Measurements from ENCODE around the gene LRP1.

DNA sequence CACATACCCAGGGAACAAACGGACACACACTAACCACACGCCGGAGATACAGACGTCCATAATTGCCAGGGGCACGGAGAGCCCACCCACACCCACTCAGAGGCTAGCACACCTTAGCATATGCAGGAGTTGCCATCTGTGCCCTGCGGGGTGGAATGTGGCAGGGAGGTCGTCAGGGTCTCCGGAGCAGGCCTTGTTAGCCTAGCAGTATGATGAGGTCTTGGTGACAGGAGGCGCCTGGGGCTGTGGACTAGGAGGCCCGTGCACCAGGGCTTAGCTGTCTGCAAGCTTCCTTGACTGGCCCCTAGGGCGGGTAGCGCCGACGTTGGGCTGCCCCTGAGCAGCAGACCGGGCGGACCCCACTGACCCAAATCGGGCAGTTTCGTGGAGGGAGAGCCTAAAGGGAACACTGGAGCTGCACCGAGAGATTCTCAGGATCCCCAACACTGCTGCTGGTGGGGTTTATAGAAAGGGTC, 112.7 kb downstream of the LRP1 start:
- TF ChIP-seq, protein P1, sequence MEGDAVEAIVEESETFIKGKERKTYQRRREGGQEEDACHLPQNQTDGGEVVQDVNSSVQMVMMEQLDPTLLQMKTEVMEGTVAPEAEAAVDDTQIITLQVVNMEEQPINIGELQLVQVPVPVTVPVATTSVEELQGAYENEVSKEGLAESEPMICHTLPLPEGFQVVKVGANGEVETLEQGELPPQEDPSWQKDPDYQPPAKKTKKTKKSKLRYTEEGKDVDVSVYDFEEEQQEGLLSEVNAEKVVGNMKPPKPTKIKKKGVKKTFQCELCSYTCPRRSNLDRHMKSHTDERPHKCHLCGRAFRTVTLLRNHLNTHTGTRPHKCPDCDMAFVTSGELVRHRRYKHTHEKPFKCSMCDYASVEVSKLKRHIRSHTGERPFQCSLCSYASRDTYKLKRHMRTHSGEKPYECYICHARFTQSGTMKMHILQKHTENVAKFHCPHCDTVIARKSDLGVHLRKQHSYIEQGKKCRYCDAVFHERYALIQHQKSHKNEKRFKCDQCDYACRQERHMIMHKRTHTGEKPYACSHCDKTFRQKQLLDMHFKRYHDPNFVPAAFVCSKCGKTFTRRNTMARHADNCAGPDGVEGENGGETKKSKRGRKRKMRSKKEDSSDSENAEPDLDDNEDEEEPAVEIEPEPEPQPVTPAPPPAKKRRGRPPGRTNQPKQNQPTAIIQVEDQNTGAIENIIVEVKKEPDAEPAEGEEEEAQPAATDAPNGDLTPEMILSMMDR (IDR thresholded peaks at IDR 0.05), result peak in 1 of 3 experiments; percentile 9
- no peak for TF ChIP-seq POLR2AphosphoS5 (IDR thresholded peaks at IDR 0.05; ENCODE audit: insufficient read depth in 1 of 2, low read depth in 1 of 2)

Data from vagina (tissue), 2 donors.